ENCODE results near the gene EBNA1BP2.

DNA sequence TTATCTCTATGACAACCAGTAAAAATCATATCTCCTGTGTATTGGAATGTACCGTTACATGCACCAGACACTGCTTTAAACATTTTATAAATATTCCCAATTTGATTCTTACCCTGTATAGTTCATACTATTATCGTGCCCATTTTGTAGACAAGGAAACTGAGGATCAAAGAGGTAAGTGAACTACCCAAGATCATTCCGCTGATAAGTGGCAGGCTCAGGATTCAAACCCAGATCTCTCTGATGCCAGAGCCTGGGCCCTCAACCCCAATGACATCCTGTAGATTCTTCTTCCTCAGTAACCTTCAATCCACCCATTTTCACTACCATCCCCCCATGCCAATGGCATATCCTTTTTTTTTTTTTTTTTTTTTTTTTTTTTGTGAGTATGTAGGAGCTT lies 12.3 kb upstream of the EBNA1BP2 start:
- TF ChIP-seq POLR2A (IDR thresholded peaks at IDR 0.05; ENCODE audit: low read depth, low read length) (no peak), POLR2AphosphoS5 (IDR thresholded peaks at IDR 0.05; ENCODE audit: low read depth, low read length) (no peak)
